ENCODE measurements around the gene ATP1A1.

Gene ATP1A1

GRCh38 chr1:116415699-116416533 is 42.9 kb downstream of the ATP1A1 start:
- no peak for DNase-seq

GRCh38 chr1:116416854-116417513 is 43.9 kb downstream of the ATP1A1 start:
- DNase-seq: no peak

- DNase-seq: no peak
Observed at GRCh38 chr1:116417678-116418077, 44.6 kb downstream of the ATP1A1 start.

GRCh38 chr1:116418091-116418830 is 45.2 kb downstream of the ATP1A1 start:
- DNase-seq: peak; percentile 86

GRCh38 chr1:116420417-116421200 is 47.6 kb downstream of the ATP1A1 start:
- no peak for DNase-seq

GRCh38 chr1:116424438-116424837 is 51.4 kb downstream of the ATP1A1 start:
- DNase-seq: no peak

- DNase-seq: no peak
Observed at GRCh38 chr1:116424863-116425262, 51.8 kb downstream of the ATP1A1 start.

GRCh38 chr1:116425987-116426386 is 52.9 kb downstream of the ATP1A1 start:
- no peak for DNase-seq

GRCh38 chr1:116426401-116426800 is 53.4 kb downstream of the ATP1A1 start:
- no peak for DNase-seq

GRCh38 chr1:116428576-116428975 is 55.5 kb downstream of the ATP1A1 start:
- no peak for DNase-seq

- no peak for DNase-seq
Observed at GRCh38 chr1:116429821-116430374, 56.9 kb downstream of the ATP1A1 start.

- DNase-seq: no peak
Observed at GRCh38 chr1:116431870-116432500, 58.9 kb downstream of the ATP1A1 start.

GRCh38 chr1:116432655-116433265 is 59.7 kb downstream of the ATP1A1 start:
- no peak for DNase-seq

GRCh38 chr1:116433275-116434257 is 60.5 kb downstream of the ATP1A1 start:
- DNase-seq: no peak

- no peak for DNase-seq
Observed at GRCh38 chr1:116434849-116435248, 61.8 kb downstream of the ATP1A1 start.

- DNase-seq: peak; percentile 27
Observed at GRCh38 chr1:116435806-116436610, 63.0 kb downstream of the ATP1A1 start.

GRCh38 chr1:116436611-116436970 is 63.5 kb downstream of the ATP1A1 start:
- DNase-seq: no peak

- no peak for DNase-seq
Observed at GRCh38 chr1:116439701-116440100, 66.7 kb downstream of the ATP1A1 start.

- no peak for DNase-seq
Observed at GRCh38 chr1:116440731-116441130, 67.7 kb downstream of the ATP1A1 start.

Measured in central memory CD4-positive, alpha-beta T cell (primary cell).